HCT116 (cell line): ENCODE data around the gene PRC1. TPM values are rescaled to one million over a fixed set of nuclear protein-coding genes. Genes with fewer than 3 reads are reported as not detected.

ENCODE experiments used
- ATAC-seq: fragments of 200-7000 bp; cut with Tn5 transposase; 2 replicates; pipeline ENCODE4 v1.9.1; 2020; ENCODE audit warnings: mild to moderate bottlenecking, moderate library complexity
- BruUV-seq: library from RNA; stranded (reverse); fragments of 400-500 nt; replicated peaks from 2 replicates; lab custom pipeline; 2021; lab: Mats Ljungman, UMichigan
- CTCF ChIA-PET: fragments of 300-600 bp; sonication (Branson Sonifier 250); formaldehyde crosslinking; loops from one replicate; lab custom pipeline; 2021; ENCODE audit warnings: antibody characterized with exemption; lab: Charles Lee
- POLR2A ChIA-PET: fragments of 300-600, 350-600 bp; sonication (Branson Sonifier 250); formaldehyde crosslinking; loops from one replicate; lab custom pipeline; 2021; ENCODE audit warnings: antibody characterized with exemption; lab: Charles Lee
- RAD21 ChIA-PET, 2 experiments: fragments of 300-600 bp; sonication (Branson Sonifier 250); formaldehyde crosslinking; loops; one replicate each; lab custom pipeline; 2023; ENCODE audit warnings: low total read pairs in 2 of 2; ENCODE audit not compliant: uncharacterized antibody in 2 of 2, unreplicated experiment in 2 of 2, low non-redundant PET in 1 of 2; lab: Charles Lee
- DNase-seq: peaks from one replicate; pipeline ENCODE4 v3.0.0-alpha.2; 2010; ENCODE audit warnings: low read depth, low spot score
- H2AFZ ChIP-seq: fragments of 200-600 bp; shearing (Covaris generic), sonication (generic); 2 replicates; pipeline ENCODE4 v1.6.1; 2017; ENCODE audit warnings: low read depth, mixed run types, mixed read lengths, antibody characterized with exemption, low read length; ENCODE audit not compliant: poor library complexity, severe bottlenecking
- H3K27ac ChIP-seq: 2 replicates; pipeline ENCODE4 v1.5.1; 2012; ENCODE audit warnings: low read depth, low read length
- H3K27me3 ChIP-seq: fragments of 200-600 bp; sonication (generic); 2 replicates; pipeline ENCODE4 v1.6.1; 2016; ENCODE audit warnings: mixed run types, low read length, mixed read lengths; ENCODE audit not compliant: insufficient read depth
- H3K36me3 ChIP-seq, 2 experiments: fragments of 200-500 bp in 1 of 2; fragments of 200-600 bp in 1 of 2; sonication (Bioruptor generic) in 1 of 2; sonication (generic) in 1 of 2; 2 replicates each; pipeline versions ENCODE4 v1.5.1 to v1.6.1; 2014 to 2016; ENCODE audit warnings: low read length in 2 of 2, inconsistent platforms in 1 of 2, mixed read lengths in 1 of 2, mixed run types in 1 of 2; ENCODE audit not compliant: insufficient read depth in 2 of 2, control insufficient read depth in 1 of 2
- H3K4me1 ChIP-seq, 2 experiments: fragments of 200-600 bp in 1 of 2; sonication (generic) in 1 of 2; 2 replicates each; pipeline versions ENCODE4 v1.5.1 to v1.6.1; 2012 to 2017; ENCODE audit warnings: low read length in 2 of 2, inconsistent platforms in 1 of 2, mild to moderate bottlenecking in 1 of 2, mixed read lengths in 1 of 2, mixed run types in 1 of 2, moderate library complexity in 1 of 2; ENCODE audit not compliant: insufficient read depth in 2 of 2, control insufficient read depth in 1 of 2
- H3K4me2 ChIP-seq: fragments of 200-600 bp; sonication (generic); 2 replicates; pipeline ENCODE4 v1.6.1; 2017; ENCODE audit warnings: mixed run types, low read length, mixed read lengths
- H3K4me3 ChIP-seq, 2 experiments: fragments of 200-600 bp in 1 of 2; sonication (generic) in 1 of 2; replicated peaks in 1 of 2; 2 replicates each; pipeline ENCODE4 v1.5.1; 2011 to 2016; ENCODE audit warnings: low read length in 2 of 2, control low read depth in 1 of 2, low read depth in 1 of 2, mild to moderate bottlenecking in 1 of 2, mixed read lengths in 1 of 2, mixed run types in 1 of 2
- H3K79me2 ChIP-seq: fragments of 200-600 bp; sonication (generic); 2 replicates; pipeline ENCODE4 v1.6.1; 2017; ENCODE audit warnings: mild to moderate bottlenecking, mixed run types, low read length, moderate library complexity, mixed read lengths; ENCODE audit not compliant: insufficient read depth
- H3K9ac ChIP-seq: fragments of 200-600 bp; sonication (generic); 2 replicates; pipeline ENCODE4 v1.6.1; 2016; ENCODE audit warnings: low read length, mixed read lengths
- H3K9me2 ChIP-seq: fragments of 200-600 bp; sonication (generic), shearing (Covaris generic); 2 replicates; pipeline ENCODE4 v1.6.1; 2017; ENCODE audit warnings: mixed run types, mild to moderate bottlenecking, moderate library complexity; ENCODE audit not compliant: insufficient read depth
- H3K9me3 ChIP-seq, 2 experiments: fragments of 200-500 bp in 1 of 2; fragments of 200-600 bp in 1 of 2; sonication (Bioruptor generic) in 1 of 2; sonication (generic) in 1 of 2; 2 replicates each; pipeline ENCODE4 v1.6.1; 2014 to 2017; ENCODE audit warnings: low read length in 2 of 2, mixed read lengths in 2 of 2, inconsistent platforms in 1 of 2, low read depth in 1 of 2, mild to moderate bottlenecking in 1 of 2, mixed run types in 1 of 2, moderate library complexity in 1 of 2; ENCODE audit not compliant: control insufficient read depth in 1 of 2, insufficient read depth in 1 of 2
- H4K20me1 ChIP-seq: fragments of 200-600 bp; sonication (generic), shearing (Covaris generic); 2 replicates; pipeline ENCODE4 v1.6.1; 2017; ENCODE audit warnings: mixed run types, mild to moderate bottlenecking, moderate library complexity; ENCODE audit not compliant: insufficient read depth
- ATF3 ChIP-seq: IDR thresholded peaks from 2 replicates; pipeline ENCODE4 v1.6.1; 2012
- CBX3 ChIP-seq: IDR thresholded peaks from 2 replicates; pipeline ENCODE4 v1.6.1; 2012; ENCODE audit warnings: low read depth
- CEBPB ChIP-seq: IDR thresholded peaks from 2 replicates; pipeline ENCODE4 v1.6.1; 2012; ENCODE audit warnings: low read depth
- EGR1 ChIP-seq: IDR thresholded peaks from 2 replicates; pipeline ENCODE4 v1.6.1; 2012; ENCODE audit warnings: low read depth
- ELF1 ChIP-seq: IDR thresholded peaks from 2 replicates; pipeline ENCODE4 v1.6.1; 2012; ENCODE audit warnings: low read depth, borderline replicate concordance
- EZH2phosphoT487 ChIP-seq: fragments of 200-600 bp; IDR thresholded peaks from 2 replicates; pipeline ENCODE4 v1.6.1; 2018; ENCODE audit warnings: antibody characterized with exemption, borderline replicate concordance
- FOSL1 ChIP-seq: IDR thresholded peaks from 2 replicates; pipeline ENCODE4 v1.6.1; 2012; ENCODE audit warnings: low read depth
- RAD21 ChIP-seq: IDR thresholded peaks from 2 replicates; pipeline ENCODE4 v1.6.1; 2012; ENCODE audit warnings: low read depth, mild to moderate bottlenecking
- SIN3A ChIP-seq: IDR thresholded peaks from 2 replicates; pipeline ENCODE4 v1.6.1; 2012; ENCODE audit warnings: low read depth
- SP1 ChIP-seq: IDR thresholded peaks from 2 replicates; pipeline ENCODE4 v1.6.1; 2012; ENCODE audit warnings: low read depth
- TCF7L2 ChIP-seq: IDR thresholded peaks from 2 replicates; pipeline ENCODE4 v1.7.0; 2011; ENCODE audit warnings: borderline replicate concordance, inconsistent platforms; ENCODE audit not compliant: insufficient read depth, insufficient read length; ENCODE audit errors: extremely low read depth
- ZFX ChIP-seq: fragments of 450-650 bp; IDR thresholded peaks from 2 replicates; pipeline ENCODE4 v1.6.1; 2017
- ZNF274 ChIP-seq: fragments of 200-500 bp; sonication (Bioruptor generic); IDR thresholded peaks from 2 replicates; pipeline ENCODE4 v1.6.1; 2014; ENCODE audit warnings: mild to moderate bottlenecking, low read depth, low read length, inconsistent platforms
- intact Hi-C: fragments of 100-400 bp; cut with micrococcal nuclease; formaldehyde crosslinking; loops from 2 replicates; pipeline ENCODE4 v1.10.0; 2022
- total RNA-seq: library from RNA; stranded (reverse); gene quantifications from one replicate; pipeline ENCODE4 v1.2.1, GENCODE V29; 2021; ENCODE audit not compliant: unreplicated experiment
- TF ChIP-seq, protein P1 (sequence below): IDR thresholded peaks from 2 replicates; pipeline ENCODE4 v1.6.1; 2012; ENCODE audit warnings: low read depth

Gene PRC1
- total RNA-seq, 1 experiment from 2014 or later = 186 TPM

DNA sequence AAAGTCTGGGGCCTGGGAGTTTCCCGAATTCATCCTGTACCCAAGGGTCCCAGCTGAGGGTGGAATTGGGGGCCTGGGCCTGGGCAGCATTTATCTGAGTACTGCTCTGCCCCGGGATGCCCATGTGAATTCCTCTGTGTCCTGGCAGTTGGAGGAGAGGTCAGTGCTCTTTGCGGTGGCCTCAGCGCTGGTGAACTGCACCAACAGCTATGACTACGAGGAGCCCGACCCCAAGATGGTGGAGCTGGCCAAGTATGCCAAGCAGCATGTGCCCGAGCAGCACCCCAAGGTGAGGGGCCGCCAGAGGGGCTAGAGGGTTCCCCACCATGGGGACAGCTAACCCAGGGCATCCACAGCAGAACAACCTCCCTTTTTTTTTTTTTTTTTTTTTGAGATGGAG lies 45.8 kb downstream of the PRC1 start:
- Histone ChIP-seq H3K4me3 (no peak overlapping the region), H3K27ac (no peak overlapping the region), H3K27me3 (no peaks in the 10 kb centered on the region), H3K79me2 (no peaks in the 10 kb centered on the region), H3K9me3 (no peaks in the 10 kb centered on the region), H3K4me1 (peaks cover 0 to 8% of the 10 kb centered on the region in 2 experiments; a peak in 2 of 4 replicates), H4K20me1 (no peaks in the 10 kb centered on the region), H3K36me3 (peaks cover 30 to 41% of the 10 kb centered on the region in 2 experiments), H3K9me2 (no peaks in the 10 kb centered on the region), H3K9ac (no peak overlapping the region), H3K4me2 (no peak overlapping the region), H2AFZ (no peak overlapping the region)
- ChIA-PET RAD21 (no interaction called here), POLR2A (interaction anchor here (0.7 to 1.5 kb wide), 2 partner anchors 13 to 14 kb away, joined by 3 to 4 read pairs; partner anchors contain the start of gene UNC45A), CTCF (no interaction called here)
- intact Hi-C loops = no loop called here
- no TSS peak for BruUV-seq
- no peak for ATAC-seq
- no peak for DNase-seq
- TF ChIP-seq ATF3 = no peak
- no peak for TF ChIP-seq ZFX
- TF ChIP-seq CEBPB = no peak
- TF ChIP-seq EGR1 = no peak
- no peak for TF ChIP-seq SIN3A
- TF ChIP-seq RAD21 = no peak
- no peak for TF ChIP-seq SP1
- no peak for TF ChIP-seq ELF1
- no peak for TF ChIP-seq FOSL1
- TF ChIP-seq CBX3 = no peak

- H3K9me2 ChIP-seq = no peaks in the 10 kb centered on the region
- H3K9ac ChIP-seq = no peak overlapping the region
- H4K20me1 ChIP-seq = no peaks in the 10 kb centered on the region
- no peak overlapping the region for H2AFZ ChIP-seq
- TF ChIP-seq EGR1 (no peak), SIN3A (no peak), RAD21 (no peak), ZNF274 (no peak), ZFX (no peak), EZH2phosphoT487 (no peak), TCF7L2 (no peak), ELF1 (no peak)
- TF ChIP-seq, protein P1, sequence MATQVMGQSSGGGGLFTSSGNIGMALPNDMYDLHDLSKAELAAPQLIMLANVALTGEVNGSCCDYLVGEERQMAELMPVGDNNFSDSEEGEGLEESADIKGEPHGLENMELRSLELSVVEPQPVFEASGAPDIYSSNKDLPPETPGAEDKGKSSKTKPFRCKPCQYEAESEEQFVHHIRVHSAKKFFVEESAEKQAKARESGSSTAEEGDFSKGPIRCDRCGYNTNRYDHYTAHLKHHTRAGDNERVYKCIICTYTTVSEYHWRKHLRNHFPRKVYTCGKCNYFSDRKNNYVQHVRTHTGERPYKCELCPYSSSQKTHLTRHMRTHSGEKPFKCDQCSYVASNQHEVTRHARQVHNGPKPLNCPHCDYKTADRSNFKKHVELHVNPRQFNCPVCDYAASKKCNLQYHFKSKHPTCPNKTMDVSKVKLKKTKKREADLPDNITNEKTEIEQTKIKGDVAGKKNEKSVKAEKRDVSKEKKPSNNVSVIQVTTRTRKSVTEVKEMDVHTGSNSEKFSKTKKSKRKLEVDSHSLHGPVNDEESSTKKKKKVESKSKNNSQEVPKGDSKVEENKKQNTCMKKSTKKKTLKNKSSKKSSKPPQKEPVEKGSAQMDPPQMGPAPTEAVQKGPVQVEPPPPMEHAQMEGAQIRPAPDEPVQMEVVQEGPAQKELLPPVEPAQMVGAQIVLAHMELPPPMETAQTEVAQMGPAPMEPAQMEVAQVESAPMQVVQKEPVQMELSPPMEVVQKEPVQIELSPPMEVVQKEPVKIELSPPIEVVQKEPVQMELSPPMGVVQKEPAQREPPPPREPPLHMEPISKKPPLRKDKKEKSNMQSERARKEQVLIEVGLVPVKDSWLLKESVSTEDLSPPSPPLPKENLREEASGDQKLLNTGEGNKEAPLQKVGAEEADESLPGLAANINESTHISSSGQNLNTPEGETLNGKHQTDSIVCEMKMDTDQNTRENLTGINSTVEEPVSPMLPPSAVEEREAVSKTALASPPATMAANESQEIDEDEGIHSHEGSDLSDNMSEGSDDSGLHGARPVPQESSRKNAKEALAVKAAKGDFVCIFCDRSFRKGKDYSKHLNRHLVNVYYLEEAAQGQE = no peak
- H3K27ac ChIP-seq = no peak overlapping the region
- RAD21 ChIA-PET = no interaction called here
- POLR2A ChIA-PET = interaction anchor here (0.7 kb wide), 1 partner anchor 13 kb away, joined by 3 read pairs; the partner anchor contains the start of gene UNC45A
- ATAC-seq (no peak), DNase-seq (no peak)
- no peaks in the 10 kb centered on the region for H3K27me3 ChIP-seq
- no peaks in the 10 kb centered on the region for H3K79me2 ChIP-seq
- no peak overlapping the region for H3K4me3 ChIP-seq
- peaks cover 0 to 8% of the 10 kb centered on the region in 2 experiments; a peak in 2 of 4 replicates for H3K4me1 ChIP-seq
- BruUV-seq = no TSS peak
- no peaks in the 10 kb centered on the region for H3K9me3 ChIP-seq
- intact Hi-C loops = no loop called here
- H3K36me3 ChIP-seq = peaks cover 36% of the 10 kb centered on the region in 2 experiments
- CTCF ChIA-PET = no interaction called here
- H3K4me2 ChIP-seq = no peak overlapping the region
These were observed 46.6 kb downstream of the PRC1 start for GRCh38 chr15:90947577-90948357.
